ENCODE data around the gene CDK17. TPM values are rescaled to one million over a fixed set of nuclear protein-coding genes. Genes with fewer than 3 reads are reported as not detected.

Gene CDK17
- total RNA-seq, 2 donors from 2014 or later: 36.2 to 39.9 TPM

DNA sequence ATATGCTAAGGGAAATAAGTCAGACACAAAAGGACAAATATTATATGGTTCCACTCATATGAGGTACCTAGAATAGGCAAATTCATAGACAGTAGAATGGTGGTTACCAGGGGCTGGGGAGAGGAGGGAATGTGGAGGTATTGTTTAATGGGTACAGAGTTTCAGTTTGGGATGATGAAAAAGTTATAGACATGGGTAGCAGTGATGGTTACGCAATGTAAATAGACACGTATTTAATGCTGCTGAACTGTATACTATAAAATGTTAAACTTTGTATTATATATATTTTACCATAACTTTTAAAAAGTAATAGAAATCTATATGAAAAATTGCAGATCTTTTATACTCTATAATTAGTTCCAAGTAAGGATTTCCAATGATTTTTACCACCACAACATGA is 71.2 kb downstream of the CDK17 start:
- Histone ChIP-seq H3K9ac (ENCODE audit: extremely low read depth, low read length, poor library complexity, severe bottlenecking) (no peak overlapping the region), H3K27me3 (ENCODE audit: control insufficient read depth, insufficient read depth, low read length, poor library complexity, severe bottlenecking) (no peaks in the 10 kb centered on the region), H3K36me3 (ENCODE audit: control insufficient read depth, insufficient read depth, low read length) (peaks cover 35% of the 10 kb centered on the region), H3K4me3 (ENCODE audit: low read length) (no peak overlapping the region), H3K4me1 (ENCODE audit: control insufficient read depth, insufficient read depth, low read length) (no peaks in the 10 kb centered on the region), H3K27ac (ENCODE audit: low read depth, low read length) (no peak overlapping the region), H3K9me3 (ENCODE audit: control insufficient read depth, low read length) (no peaks in the 10 kb centered on the region)
- Mint-ChIP-seq H3K36me3 (ENCODE audit: low read depth) (peaks cover 7% of the 10 kb centered on the region), H3K4me1 (peaks cover 2% of the 10 kb centered on the region), H3K27me3 (ENCODE audit: insufficient read depth) (no peaks in the 10 kb centered on the region), H3K9me3 (no peaks in the 10 kb centered on the region), H3K27ac (no peak overlapping the region), H3K4me3 (no peak overlapping the region)
- no peak for TF ChIP-seq CTCF (conservative IDR thresholded peaks at IDR 0.05)
- DNase-seq: no peak
- WGBS, 2 experiments (ENCODE audit: insufficient coverage in 1 of 2, insufficient read length in 1 of 2): no CpG with 5 or more reads among the region's 2 CpGs

- Histone ChIP-seq H3K9me3 (ENCODE audit: control insufficient read depth, low read length) (peaks cover 9% of the 10 kb centered on the region), H3K4me1 (ENCODE audit: control insufficient read depth, insufficient read depth, low read length) (no peaks in the 10 kb centered on the region), H3K9ac (ENCODE audit: extremely low read depth, low read length, poor library complexity, severe bottlenecking) (no peak overlapping the region), H3K36me3 (ENCODE audit: control insufficient read depth, insufficient read depth, low read length) (peaks cover 37% of the 10 kb centered on the region), H3K27me3 (ENCODE audit: control insufficient read depth, insufficient read depth, low read length, poor library complexity, severe bottlenecking) (no peaks in the 10 kb centered on the region), H3K4me3 (ENCODE audit: low read length) (no peak overlapping the region), H3K27ac (ENCODE audit: low read depth, low read length) (no peak overlapping the region)
- H3K4me1 Mint-ChIP-seq: peaks cover 6% of the 10 kb centered on the region
- no peaks in the 10 kb centered on the region for H3K9me3 Mint-ChIP-seq
- DNase-seq: no peak
- H3K4me3 Mint-ChIP-seq: no peak overlapping the region
- WGBS, 2 experiments (ENCODE audit: insufficient coverage in 1 of 2, insufficient read length in 1 of 2): 98 to 100% methylated on average over 2 to 3 of the region's 3 CpGs
- H3K27ac Mint-ChIP-seq: no peak overlapping the region
- no peak for TF ChIP-seq CTCF (conservative IDR thresholded peaks at IDR 0.05)
- no peaks in the 10 kb centered on the region for H3K27me3 Mint-ChIP-seq (ENCODE audit: insufficient read depth)
- peaks cover 14% of the 10 kb centered on the region for H3K36me3 Mint-ChIP-seq (ENCODE audit: low read depth)
Measured at GRCh38 chr12:96327889-96328288, 72.3 kb downstream of the CDK17 start.

DNA sequence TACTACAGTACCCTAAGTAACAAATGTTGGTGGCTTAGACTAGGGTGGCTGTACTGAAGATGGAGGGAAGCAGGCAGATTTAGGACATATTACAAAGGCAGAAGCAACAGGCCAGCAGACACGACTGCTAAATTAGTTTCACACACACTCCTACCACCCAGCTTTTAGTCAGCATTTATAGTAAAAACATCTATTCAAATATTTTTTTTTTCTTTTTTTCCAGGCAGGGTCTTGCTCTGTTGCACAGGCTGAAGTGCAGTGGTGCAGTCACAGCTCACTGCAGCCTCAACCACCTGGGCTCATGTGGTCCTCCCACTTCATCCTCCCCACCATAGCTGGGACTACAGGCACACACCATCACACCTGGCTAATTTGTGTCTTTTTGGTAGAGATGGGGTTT is 72.9 kb downstream of the CDK17 start:
- Mint-ChIP-seq H3K9me3 (peaks cover 3% of the 10 kb centered on the region), H3K4me3 (no peak overlapping the region), H3K4me1 (peaks cover 6% of the 10 kb centered on the region), H3K27me3 (ENCODE audit: insufficient read depth) (no peaks in the 10 kb centered on the region), H3K36me3 (ENCODE audit: low read depth) (peaks cover 18% of the 10 kb centered on the region), H3K27ac (no peak overlapping the region)
- no peak overlapping the region for H3K4me3 ChIP-seq (ENCODE audit: low read length)
- TF ChIP-seq CTCF (conservative IDR thresholded peaks at IDR 0.05): no peak
- 94% methylated on average over 1 of the region's 1 CpG; no CpG with 5 or more reads in 1 of the 2 experiments for WGBS, 2 experiments (ENCODE audit: insufficient coverage in 1 of 2, insufficient read length in 1 of 2)
- DNase-seq: no peak
- H3K27me3 ChIP-seq (ENCODE audit: control insufficient read depth, insufficient read depth, low read length, poor library complexity, severe bottlenecking): no peaks in the 10 kb centered on the region
- peaks cover 41% of the 10 kb centered on the region for H3K36me3 ChIP-seq (ENCODE audit: control insufficient read depth, insufficient read depth, low read length)
- H3K27ac ChIP-seq (ENCODE audit: low read depth, low read length): no peak overlapping the region
- H3K9me3 ChIP-seq (ENCODE audit: control insufficient read depth, low read length): peaks cover 13% of the 10 kb centered on the region
- H3K4me1 ChIP-seq (ENCODE audit: control insufficient read depth, insufficient read depth, low read length): no peaks in the 10 kb centered on the region
- no peak overlapping the region for H3K9ac ChIP-seq (ENCODE audit: extremely low read depth, low read length, poor library complexity, severe bottlenecking)

Measured in endodermal cell (in vitro differentiated cells).